Embryonic facial prominence (tissue), 1 donor: ENCODE results near the gene PGS1.
A peak's percentile ranks its signal among the peaks of the same experiment; 100 is the strongest.

Experiments
- DNase-seq: peaks from one replicate; pipeline ENCODE4 v3.0.0-alpha.2; 2016; ENCODE audit errors: extremely low spot score

PGS1 gene

GRCh38 chr17:78364436-78365281 is 13.8 kb upstream of the PGS1 start:
- no peak for DNase-seq

GRCh38 chr17:78365561-78366108 is 12.8 kb upstream of the PGS1 start:
- DNase-seq, result peak; percentile 73

- DNase-seq, result no peak
Observed at GRCh38 chr17:78366109-78366848, 12.2 kb upstream of the PGS1 start.

- DNase-seq, result no peak
Observed at GRCh38 chr17:78367193-78367592, 11.3 kb upstream of the PGS1 start.

GRCh38 chr17:78368348-78368747 is 10.1 kb upstream of the PGS1 start:
- no peak for DNase-seq

- DNase-seq, result no peak
Observed at GRCh38 chr17:78368854-78369495, 9.5 kb upstream of the PGS1 start.

- DNase-seq, result no peak
Observed at GRCh38 chr17:78369791-78370381, 8.6 kb upstream of the PGS1 start.

GRCh38 chr17:78371056-78371455 is 7.4 kb upstream of the PGS1 start:
- DNase-seq, result no peak

- DNase-seq, result no peak
Observed at GRCh38 chr17:78372841-78373240, 5.6 kb upstream of the PGS1 start.

- no peak for DNase-seq
Observed at GRCh38 chr17:78374189-78374588, 4.3 kb upstream of the PGS1 start.

- DNase-seq, result no peak
Observed at GRCh38 chr17:78374631-78375274, 3.7 kb upstream of the PGS1 start.

- DNase-seq, result no peak
Observed at GRCh38 chr17:78375401-78376151, 2.9 kb upstream of the PGS1 start.

- DNase-seq, result no peak
Observed at GRCh38 chr17:78376161-78376560, 2.3 kb upstream of the PGS1 start.

- no peak for DNase-seq
Observed at GRCh38 chr17:78377858-78378224, 608 bp upstream of the PGS1 start.

GRCh38 chr17:78379131-78379491 is 662 bp downstream of the PGS1 start:
- DNase-seq, result no peak

- no peak for DNase-seq
Observed at GRCh38 chr17:78380370-78380769, 1.9 kb downstream of the PGS1 start.

GRCh38 chr17:78381601-78382232 is 3.3 kb downstream of the PGS1 start:
- no peak for DNase-seq

- DNase-seq, result no peak
Observed at GRCh38 chr17:78383725-78384471, 5.4 kb downstream of the PGS1 start.

- no peak for DNase-seq
Observed at GRCh38 chr17:78384479-78385175, 6.2 kb downstream of the PGS1 start.
